HepG2 (cell line): Measurements from ENCODE around the gene ZDHHC24. TPM values are rescaled to one million over a fixed set of nuclear protein-coding genes. Genes with fewer than 3 reads are reported as not detected.

Source experiments
- ELF1 ChIP-seq: sonication (generic); formaldehyde crosslinking; IDR thresholded peaks from 2 replicates; pipeline ENCODE4 v1.4.0; 2020; ENCODE audit warnings: missing genetic modification reagents
- GATA4 ChIP-seq: sonication (generic); IDR thresholded peaks from 2 replicates; pipeline ENCODE4 v1.6.1; 2016; ENCODE audit warnings: antibody characterized with exemption, low read depth, borderline replicate concordance
- KLF15 ChIP-seq: sonication (generic); formaldehyde crosslinking; IDR thresholded peaks from 2 replicates; pipeline ENCODE4 v1.8.1; 2023; ENCODE audit warnings: borderline replicate concordance, mild to moderate bottlenecking, inconsistent platforms, missing genetic modification reagents, mixed read lengths
- PTBP1 ChIP-seq: fragments of 200-400 bp; formaldehyde crosslinking; IDR thresholded peaks from 2 replicates; pipeline ENCODE4 v1.6.1; 2018; ENCODE audit warnings: low read length, low read depth; ENCODE audit not compliant: poor library complexity, severe bottlenecking
- SKI ChIP-seq: fragments of 450-650 bp; IDR thresholded peaks from one replicate; pipeline ENCODE4 v1.6.1; 2018; ENCODE audit warnings: mild to moderate bottlenecking; ENCODE audit not compliant: partially characterized antibody
- SOX6 ChIP-seq, 2 experiments: fragments of 450-650 bp in 1 of 2; sonication (generic) in 1 of 2; formaldehyde crosslinking in 1 of 2; IDR thresholded peaks; 2 replicates each; pipeline versions ENCODE4 v1.4.0 to v1.6.1; 2017 to 2020; ENCODE audit warnings: antibody characterized with exemption in 1 of 2, mild to moderate bottlenecking in 1 of 2, missing genetic modification reagents in 1 of 2
- SSRP1 ChIP-seq: IDR thresholded peaks from 2 replicates; pipeline ENCODE4 v1.6.1; 2016; ENCODE audit warnings: control low read depth
- TP53 ChIP-seq: sonication (generic); formaldehyde crosslinking; conservative IDR thresholded peaks from 2 replicates; pipeline ENCODE4 v1.4.0; 2020; ENCODE audit warnings: missing genetic modification reagents
- TSC22D2 ChIP-seq: sonication (generic); formaldehyde crosslinking; IDR thresholded peaks from 2 replicates; pipeline ENCODE4 v1.5.1; 2020; ENCODE audit warnings: missing genetic modification reagents, mild to moderate bottlenecking, borderline replicate concordance
- ZKSCAN5 ChIP-seq: sonication (generic); formaldehyde crosslinking; IDR thresholded peaks from 2 replicates; pipeline ENCODE4 v1.5.1; 2020; ENCODE audit warnings: mild to moderate bottlenecking, missing genetic modification reagents
- ZNF235 ChIP-seq: sonication (generic); formaldehyde crosslinking; IDR thresholded peaks from 2 replicates; pipeline ENCODE4 v1.8.1; 2023; ENCODE audit warnings: mild to moderate bottlenecking, missing genetic modification reagents, borderline replicate concordance
- ZNF24 ChIP-seq: fragments of 450-650 bp; IDR thresholded peaks from 2 replicates; pipeline ENCODE4 v1.6.1; 2017; ENCODE audit warnings: antibody characterized with exemption, mild to moderate bottlenecking
- ZNF329 ChIP-seq: sonication (generic); formaldehyde crosslinking; IDR thresholded peaks from 2 replicates; pipeline ENCODE4 v1.9.0; 2021; ENCODE audit warnings: low read depth, mild to moderate bottlenecking, missing genetic modification reagents
- ZNF33B ChIP-seq: sonication (generic); formaldehyde crosslinking; IDR thresholded peaks from 2 replicates; pipeline ENCODE4 v1.5.1; 2020; ENCODE audit warnings: mild to moderate bottlenecking, missing genetic modification reagents
- ZNF382 ChIP-seq: sonication (generic); formaldehyde crosslinking; IDR thresholded peaks from 2 replicates; pipeline ENCODE4 v1.5.0; 2020; ENCODE audit warnings: missing genetic modification reagents, mild to moderate bottlenecking, borderline replicate concordance
- ZNF543 ChIP-seq: sonication (generic); formaldehyde crosslinking; IDR thresholded peaks from 2 replicates; pipeline ENCODE4 v1.4.0; 2020; ENCODE audit warnings: mild to moderate bottlenecking, missing genetic modification reagents
- ZNF550 ChIP-seq: sonication (generic); formaldehyde crosslinking; IDR thresholded peaks from 2 replicates; pipeline ENCODE4 v1.4.0; 2020; ENCODE audit warnings: mild to moderate bottlenecking, missing genetic modification reagents, borderline replicate concordance
- ZNF567 ChIP-seq: sonication (generic); formaldehyde crosslinking; IDR thresholded peaks from 2 replicates; pipeline ENCODE4 v1.8.1; 2023; ENCODE audit warnings: mild to moderate bottlenecking, missing genetic modification reagents, borderline replicate concordance
- ZNF737 ChIP-seq: sonication (generic); formaldehyde crosslinking; IDR thresholded peaks from 2 replicates; pipeline ENCODE4 v1.5.0; 2020; ENCODE audit warnings: missing genetic modification reagents, mild to moderate bottlenecking, borderline replicate concordance
- ZSCAN21 ChIP-seq: sonication (generic); formaldehyde crosslinking; IDR thresholded peaks from 2 replicates; pipeline ENCODE4 v1.8.0; 2022; ENCODE audit warnings: mild to moderate bottlenecking, missing genetic modification reagents, moderate library complexity, borderline replicate concordance
- polyA plus RNA-seq, 8 experiments: library from polyadenylated mRNA; depleted of rRNA in 3 of 8; stranded (reverse) in 7 of 8; unstranded in 1 of 8; fragments of >200 nt; fragmentation: Illumina TruSeq in 4 of 8; extraction: Trizol in 4 of 8; gene quantifications; 2 replicates each; pipeline versions ENCODE4 v1.2.1 to v1.2.3, GENCODE V29; 2011 to 2016; ENCODE audit warnings: low read depth in 4 of 8, missing spikeins in 1 of 8, mixed read lengths in 1 of 8; ENCODE audit not compliant: insufficient read depth in 1 of 8
- total RNA-seq, 5 experiments: library from RNA; depleted of rRNA; stranded (reverse); fragments of >200 nt; fragmentation: Illumina TruSeq; extraction: Trizol; gene quantifications; 2 replicates each; pipeline ENCODE4 v1.2.3, GENCODE V29; 2016; ENCODE audit warnings: low read depth in 1 of 5
- TF ChIP-seq, protein P1 (sequence below): sonication (generic); formaldehyde crosslinking; IDR thresholded peaks from 2 replicates; pipeline ENCODE4 v1.5.1; 2020; ENCODE audit warnings: mild to moderate bottlenecking, missing genetic modification reagents, borderline replicate concordance
- TF ChIP-seq, protein P2 (sequence below): sonication (generic); formaldehyde crosslinking; conservative IDR thresholded peaks from 2 replicates; pipeline ENCODE4 v1.8.0; 2022; ENCODE audit warnings: mild to moderate bottlenecking, moderate library complexity, missing genetic modification reagents

ZDHHC24 gene
- total and polyA plus RNA-seq, 2 of the 13 experiments (the other 11 are each of a cell fraction or from before 2014, with no cell fraction given): 4.3 TPM

- TF ChIP-seq, protein P1, sequence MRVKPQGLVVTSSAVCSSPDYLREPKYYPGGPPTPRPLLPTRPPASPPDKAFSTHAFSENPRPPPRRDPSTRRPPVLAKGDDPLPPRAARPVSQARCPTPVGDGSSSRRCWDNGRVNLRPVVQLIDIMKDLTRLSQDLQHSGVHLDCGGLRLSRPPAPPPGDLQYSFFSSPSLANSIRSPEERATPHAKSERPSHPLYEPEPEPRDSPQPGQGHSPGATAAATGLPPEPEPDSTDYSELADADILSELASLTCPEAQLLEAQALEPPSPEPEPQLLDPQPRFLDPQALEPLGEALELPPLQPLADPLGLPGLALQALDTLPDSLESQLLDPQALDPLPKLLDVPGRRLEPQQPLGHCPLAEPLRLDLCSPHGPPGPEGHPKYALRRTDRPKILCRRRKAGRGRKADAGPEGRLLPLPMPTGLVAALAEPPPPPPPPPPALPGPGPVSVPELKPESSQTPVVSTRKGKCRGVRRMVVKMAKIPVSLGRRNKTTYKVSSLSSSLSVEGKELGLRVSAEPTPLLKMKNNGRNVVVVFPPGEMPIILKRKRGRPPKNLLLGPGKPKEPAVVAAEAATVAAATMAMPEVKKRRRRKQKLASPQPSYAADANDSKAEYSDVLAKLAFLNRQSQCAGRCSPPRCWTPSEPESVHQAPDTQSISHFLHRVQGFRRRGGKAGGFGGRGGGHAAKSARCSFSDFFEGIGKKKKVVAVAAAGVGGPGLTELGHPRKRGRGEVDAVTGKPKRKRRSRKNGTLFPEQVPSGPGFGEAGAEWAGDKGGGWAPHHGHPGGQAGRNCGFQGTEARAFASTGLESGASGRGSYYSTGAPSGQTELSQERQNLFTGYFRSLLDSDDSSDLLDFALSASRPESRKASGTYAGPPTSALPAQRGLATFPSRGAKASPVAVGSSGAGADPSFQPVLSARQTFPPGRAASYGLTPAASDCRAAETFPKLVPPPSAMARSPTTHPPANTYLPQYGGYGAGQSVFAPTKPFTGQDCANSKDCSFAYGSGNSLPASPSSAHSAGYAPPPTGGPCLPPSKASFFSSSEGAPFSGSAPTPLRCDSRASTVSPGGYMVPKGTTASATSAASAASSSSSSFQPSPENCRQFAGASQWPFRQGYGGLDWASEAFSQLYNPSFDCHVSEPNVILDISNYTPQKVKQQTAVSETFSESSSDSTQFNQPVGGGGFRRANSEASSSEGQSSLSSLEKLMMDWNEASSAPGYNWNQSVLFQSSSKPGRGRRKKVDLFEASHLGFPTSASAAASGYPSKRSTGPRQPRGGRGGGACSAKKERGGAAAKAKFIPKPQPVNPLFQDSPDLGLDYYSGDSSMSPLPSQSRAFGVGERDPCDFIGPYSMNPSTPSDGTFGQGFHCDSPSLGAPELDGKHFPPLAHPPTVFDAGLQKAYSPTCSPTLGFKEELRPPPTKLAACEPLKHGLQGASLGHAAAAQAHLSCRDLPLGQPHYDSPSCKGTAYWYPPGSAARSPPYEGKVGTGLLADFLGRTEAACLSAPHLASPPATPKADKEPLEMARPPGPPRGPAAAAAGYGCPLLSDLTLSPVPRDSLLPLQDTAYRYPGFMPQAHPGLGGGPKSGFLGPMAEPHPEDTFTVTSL (CRISPR knock-in tag): no peak
- peak; percentile 83; the same call in 1 of the 2 replicates for TF ChIP-seq ZSCAN21 (CRISPR knock-in tag)
- TF ChIP-seq ZKSCAN5: no peak
- TF ChIP-seq ELF1 (CRISPR knock-in tag): peak; percentile 71
- TF ChIP-seq SOX6 (IDR thresholded peaks at IDR 0.05): no peak
- TF ChIP-seq SOX6 (CRISPR knock-in tag; IDR thresholded peaks at IDR 0.05): peak; percentile 67
- TF ChIP-seq ZNF543 (CRISPR knock-in tag): no peak
- no peak for TF ChIP-seq ZNF382 (CRISPR knock-in tag)
- TF ChIP-seq PTBP1: no peak
- no peak for TF ChIP-seq ZNF329 (CRISPR knock-in tag)
- no peak for TF ChIP-seq ZNF737 (CRISPR knock-in tag)
- TF ChIP-seq ZNF550 (CRISPR knock-in tag): no peak
- TF ChIP-seq ZNF567 (CRISPR knock-in tag): no peak; the same call in 1 of the 2 replicates
- TF ChIP-seq, protein P2, sequence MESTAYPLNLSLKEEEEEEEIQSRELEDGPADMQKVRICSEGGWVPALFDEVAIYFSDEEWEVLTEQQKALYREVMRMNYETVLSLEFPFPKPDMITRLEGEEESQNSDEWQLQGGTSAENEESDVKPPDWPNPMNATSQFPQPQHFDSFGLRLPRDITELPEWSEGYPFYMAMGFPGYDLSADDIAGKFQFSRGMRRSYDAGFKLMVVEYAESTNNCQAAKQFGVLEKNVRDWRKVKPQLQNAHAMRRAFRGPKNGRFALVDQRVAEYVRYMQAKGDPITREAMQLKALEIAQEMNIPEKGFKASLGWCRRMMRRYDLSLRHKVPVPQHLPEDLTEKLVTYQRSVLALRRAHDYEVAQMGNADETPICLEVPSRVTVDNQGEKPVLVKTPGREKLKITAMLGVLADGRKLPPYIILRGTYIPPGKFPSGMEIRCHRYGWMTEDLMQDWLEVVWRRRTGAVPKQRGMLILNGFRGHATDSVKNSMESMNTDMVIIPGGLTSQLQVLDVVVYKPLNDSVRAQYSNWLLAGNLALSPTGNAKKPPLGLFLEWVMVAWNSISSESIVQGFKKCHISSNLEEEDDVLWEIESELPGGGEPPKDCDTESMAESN: peak; percentile 63; the same call in 1 of the 2 replicates
- TF ChIP-seq ZNF24: peak; percentile 54; the same call in 1 of the 2 replicates
- TF ChIP-seq SSRP1 (CRISPR knock-in tag): 0 out of 2 replicates have a peak, but pooled peaks have one; percentile 70
- TF ChIP-seq ZNF235 (CRISPR knock-in tag): peak; percentile 94; the same call in 1 of the 2 replicates
- TF ChIP-seq SKI: no peak
- TF ChIP-seq TP53 (CRISPR knock-in tag): no peak
- TF ChIP-seq TSC22D2: 0 out of 2 replicates have a peak, but pooled peaks have one; percentile 45
- TF ChIP-seq KLF15 (CRISPR knock-in tag): 0 out of 2 replicates have a peak, but pooled peaks have one; percentile 17
- no peak for TF ChIP-seq ZNF33B (CRISPR knock-in tag)
- no peak for TF ChIP-seq GATA4
These were observed 35.4 kb downstream of the ZDHHC24 start, which contains the start of gene BBS1 (continued) for GRCh38 chr11:66510271-66510989.
